ENCODE data around the gene THPO. TPM values are rescaled to one million over a fixed set of nuclear protein-coding genes. Genes with fewer than 3 reads are reported as not detected.

Gene THPO
- total RNA-seq, 1 experiment from 2014 or later = 1.6 TPM

GRCh38 chr3:184373422-184373821 lies 4.6 kb downstream of the THPO start:
- Histone ChIP-seq H3K4me1 (peaks cover 9% of the 10 kb centered on the region), H3K27me3 (replicated peaks; ENCODE audit: control insufficient read depth, insufficient read depth, low read length) (no peaks in the 10 kb centered on the region), H3K4me3 (ENCODE audit: low read depth, low read length) (no peak overlapping the region), H3K36me3 (ENCODE audit: control insufficient read depth, insufficient read depth, low read length) (no peaks in the 10 kb centered on the region; the same call in 1 of the 2 replicates), H3K9me3 (no peaks in the 10 kb centered on the region)
- POLR2A ChIA-PET = no interaction called here
- no peak for TF ChIP-seq CTCF (IDR thresholded peaks at IDR 0.05; ENCODE audit: insufficient read depth in 1 of 2, low read depth in 1 of 2, low read length in 1 of 2, severe bottlenecking in 1 of 2, unreplicated experiment in 1 of 2)
- Mint-ChIP-seq H3K27ac (ENCODE audit: unreplicated experiment) (no peak overlapping the region), H3K36me3 (ENCODE audit: insufficient read depth, unreplicated experiment) (peaks cover 14% of the 10 kb centered on the region), H3K4me3 (ENCODE audit: unreplicated experiment) (no peak overlapping the region), H3K9me3 (ENCODE audit: unreplicated experiment) (no peaks in the 10 kb centered on the region), H3K27me3 (ENCODE audit: insufficient read depth, unreplicated experiment) (no peaks in the 10 kb centered on the region), H3K4me1 (ENCODE audit: low read depth, unreplicated experiment) (peaks cover 7% of the 10 kb centered on the region)
- no peak for DNase-seq
- intact Hi-C loops (cut with micrococcal nuclease; ENCODE audit: unreplicated experiment) = no loop called here
- BruUV-seq (replicated peaks) = no TSS peak
- CTCF ChIA-PET = interaction anchor here (2.5 kb wide), 1 partner anchor 169 kb away, joined by 71 read pairs; no protein-coding TSS in a partner anchor

DNA sequence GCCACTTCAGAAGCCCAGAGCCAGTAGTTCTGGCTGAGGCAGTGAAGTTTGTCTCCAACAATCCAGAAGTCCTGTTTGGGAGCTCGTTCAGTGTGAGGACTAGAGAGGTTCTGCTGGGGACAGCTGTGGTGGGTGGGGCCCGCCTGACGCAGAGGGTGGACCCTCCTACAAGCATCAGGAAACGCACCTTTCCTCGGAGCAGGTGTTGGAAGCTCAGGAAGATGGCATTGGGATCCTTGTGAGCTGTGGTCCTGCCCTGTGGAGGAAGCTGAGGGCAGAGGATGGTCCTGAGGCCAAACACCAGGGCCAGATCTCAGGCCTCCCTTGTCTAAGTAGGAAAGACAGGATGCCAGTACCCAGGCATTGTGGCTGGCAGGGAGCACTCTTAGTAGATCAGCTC lies 5.1 kb downstream of the THPO start:
- Histone ChIP-seq H3K36me3 (ENCODE audit: control insufficient read depth, insufficient read depth, low read length) (no peaks in the 10 kb centered on the region; the same call in 1 of the 2 replicates), H3K4me3 (ENCODE audit: low read depth, low read length) (no peak overlapping the region), H3K9me3 (no peaks in the 10 kb centered on the region), H3K4me1 (peaks cover 6% of the 10 kb centered on the region; the same call in 1 of the 2 replicates), H3K27me3 (replicated peaks; ENCODE audit: control insufficient read depth, insufficient read depth, low read length) (no peaks in the 10 kb centered on the region)
- no peak for DNase-seq
- Mint-ChIP-seq H3K4me3 (ENCODE audit: unreplicated experiment) (no peak overlapping the region), H3K36me3 (ENCODE audit: insufficient read depth, unreplicated experiment) (peaks cover 18% of the 10 kb centered on the region), H3K27ac (ENCODE audit: unreplicated experiment) (no peak overlapping the region), H3K27me3 (ENCODE audit: insufficient read depth, unreplicated experiment) (no peaks in the 10 kb centered on the region), H3K9me3 (ENCODE audit: unreplicated experiment) (no peaks in the 10 kb centered on the region), H3K4me1 (ENCODE audit: low read depth, unreplicated experiment) (peaks cover 7% of the 10 kb centered on the region)
- no peak for TF ChIP-seq CTCF (IDR thresholded peaks at IDR 0.05; ENCODE audit: insufficient read depth in 1 of 2, low read depth in 1 of 2, low read length in 1 of 2, severe bottlenecking in 1 of 2, unreplicated experiment in 1 of 2)
- no TSS peak for BruUV-seq (replicated peaks)
- ChIA-PET CTCF (interaction anchor here (1.9 to 2.5 kb wide), 2 partner anchors 141 to 170 kb away, joined by 71 to 117 read pairs; no protein-coding TSS in a partner anchor), POLR2A (no interaction called here)
- intact Hi-C loops (cut with micrococcal nuclease; ENCODE audit: unreplicated experiment) = no loop called here

GRCh38 chr3:184372296-184372821 lies 5.6 kb downstream of the THPO start:
- intact Hi-C loops (cut with micrococcal nuclease; ENCODE audit: unreplicated experiment) = no loop called here
- H3K9me3 Mint-ChIP-seq (ENCODE audit: unreplicated experiment) = no peaks in the 10 kb centered on the region
- Histone ChIP-seq H3K4me3 (ENCODE audit: low read depth, low read length) (no peak overlapping the region), H3K4me1 (0 out of 2 replicates have a peak, but pooled peaks cover under 1% of the 10 kb centered on the region), H3K9me3 (no peaks in the 10 kb centered on the region), H3K27me3 (replicated peaks; ENCODE audit: control insufficient read depth, insufficient read depth, low read length) (no peaks in the 10 kb centered on the region), H3K36me3 (ENCODE audit: control insufficient read depth, insufficient read depth, low read length) (no peaks in the 10 kb centered on the region; the same call in 1 of the 2 replicates)
- CTCF ChIA-PET = interaction anchor here (1.2 to 2.5 kb wide), 10 partner anchors 10 to 170 kb away, joined by 3 to 117 read pairs (median 6); partner anchors contain the start of genes CLCN2 and POLR2H
- no peak for TF ChIP-seq CTCF (IDR thresholded peaks at IDR 0.05; ENCODE audit: insufficient read depth in 1 of 2, low read depth in 1 of 2, low read length in 1 of 2, severe bottlenecking in 1 of 2, unreplicated experiment in 1 of 2)
- peaks cover 23% of the 10 kb centered on the region for H3K36me3 Mint-ChIP-seq (ENCODE audit: insufficient read depth, unreplicated experiment)
- peaks cover 7% of the 10 kb centered on the region for H3K4me1 Mint-ChIP-seq (ENCODE audit: low read depth, unreplicated experiment)
- POLR2A ChIA-PET = no interaction called here
- no peak overlapping the region for H3K4me3 Mint-ChIP-seq (ENCODE audit: unreplicated experiment)
- no peaks in the 10 kb centered on the region for H3K27me3 Mint-ChIP-seq (ENCODE audit: insufficient read depth, unreplicated experiment)
- DNase-seq = no peak
- no peak overlapping the region for H3K27ac Mint-ChIP-seq (ENCODE audit: unreplicated experiment)
- no TSS peak for BruUV-seq (replicated peaks)
